Measurements from ENCODE around the gene DPEP2.
"Not testable (repeated sequence)": the region's sequence is repeated elsewhere in the genome, so short reads cannot be mapped to it uniquely, and the experiment has no call there.

The DPEP2 gene, protein sequence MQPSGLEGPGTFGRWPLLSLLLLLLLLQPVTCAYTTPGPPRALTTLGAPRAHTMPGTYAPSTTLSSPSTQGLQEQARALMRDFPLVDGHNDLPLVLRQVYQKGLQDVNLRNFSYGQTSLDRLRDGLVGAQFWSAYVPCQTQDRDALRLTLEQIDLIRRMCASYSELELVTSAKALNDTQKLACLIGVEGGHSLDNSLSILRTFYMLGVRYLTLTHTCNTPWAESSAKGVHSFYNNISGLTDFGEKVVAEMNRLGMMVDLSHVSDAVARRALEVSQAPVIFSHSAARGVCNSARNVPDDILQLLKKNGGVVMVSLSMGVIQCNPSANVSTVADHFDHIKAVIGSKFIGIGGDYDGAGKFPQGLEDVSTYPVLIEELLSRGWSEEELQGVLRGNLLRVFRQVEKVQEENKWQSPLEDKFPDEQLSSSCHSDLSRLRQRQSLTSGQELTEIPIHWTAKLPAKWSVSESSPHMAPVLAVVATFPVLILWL

GRCh38 chr16:67998779-67999688, at the start of gene DPEP2:
Gene DPEP2, minus strand, starts transcription at chr16:67999484. Its CDS starts 6,272 bp downstream, at chr16:67993212.
- H3K4me1 Mint-ChIP-seq (ENCODE audit: low read depth), result peaks cover 53% of the 10 kb centered on the region
- not testable (repeated sequence) for H3K27me3 Mint-ChIP-seq

GRCh38 chr16:68047987-68048386, 48.7 kb upstream of the DPEP2 start:
- peaks cover 56% of the 10 kb centered on the region for H3K36me3 Mint-ChIP-seq (ENCODE audit: low read depth)
- H3K4me1 Mint-ChIP-seq (ENCODE audit: low read depth), result no peaks in the 10 kb centered on the region
- H3K27ac Mint-ChIP-seq, result no peak overlapping the region
- no peaks in the 10 kb centered on the region for H3K9me3 Mint-ChIP-seq
- no peaks in the 10 kb centered on the region for H3K27me3 Mint-ChIP-seq
- H3K4me3 Mint-ChIP-seq, result no peak overlapping the region

More at GRCh38 chr16:67998779-67999688, at the start of gene DPEP2:
- H3K36me3 Mint-ChIP-seq (ENCODE audit: low read depth); H3K9me3 Mint-ChIP-seq: not testable (repeated sequence)
- Mint-ChIP-seq H3K4me3 (peak within 1 kb of the TSS; percentile 75), H3K27ac (peak within 1 kb of the TSS; percentile 86)

- Mint-ChIP-seq H3K36me3 (ENCODE audit: low read depth) (peaks cover 48% of the 10 kb centered on the region), H3K27ac (no peak overlapping the region), H3K4me1 (ENCODE audit: low read depth) (no peaks in the 10 kb centered on the region), H3K4me3 (no peak overlapping the region), H3K9me3 (no peaks in the 10 kb centered on the region), H3K27me3 (no peaks in the 10 kb centered on the region)
Observed at GRCh38 chr16:68046106-68046505, 46.8 kb upstream of the DPEP2 start.

DNA sequence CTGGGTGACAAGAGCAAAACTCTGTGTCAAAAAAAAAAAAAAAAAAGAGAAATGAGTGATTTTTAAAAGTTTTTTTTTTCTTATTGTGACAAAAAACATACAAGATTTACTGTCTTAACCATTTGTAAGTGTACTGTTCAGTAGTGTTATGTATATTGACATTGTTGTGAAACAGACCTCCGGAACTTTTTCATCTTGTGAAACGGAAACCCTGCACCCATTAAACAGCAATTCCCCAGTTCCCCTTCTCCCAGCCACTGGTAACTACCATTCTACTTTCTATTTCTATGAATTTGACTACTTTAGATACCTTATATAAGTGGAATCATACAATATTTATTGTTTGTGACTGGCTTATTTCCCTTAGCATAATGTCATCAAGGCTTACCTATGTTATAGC, 42.5 kb upstream of the DPEP2 start:
- Mint-ChIP-seq H3K36me3 (ENCODE audit: low read depth) (peaks cover 43% of the 10 kb centered on the region), H3K4me3 (no peak overlapping the region), H3K4me1 (ENCODE audit: low read depth) (peaks cover 21% of the 10 kb centered on the region), H3K27ac (no peak overlapping the region), H3K9me3 (no peaks in the 10 kb centered on the region), H3K27me3 (no peaks in the 10 kb centered on the region)

- no peak overlapping the region for H3K4me3 Mint-ChIP-seq
- peaks cover 24% of the 10 kb centered on the region for H3K4me1 Mint-ChIP-seq (ENCODE audit: low read depth)
- H3K36me3 Mint-ChIP-seq (ENCODE audit: low read depth), result peaks cover 37% of the 10 kb centered on the region
- no peaks in the 10 kb centered on the region for H3K27me3 Mint-ChIP-seq
- H3K9me3 Mint-ChIP-seq, result no peaks in the 10 kb centered on the region
- no peak overlapping the region for H3K27ac Mint-ChIP-seq
Observed at GRCh38 chr16:68040506-68041288, 41.4 kb upstream of the DPEP2 start.

DNA sequence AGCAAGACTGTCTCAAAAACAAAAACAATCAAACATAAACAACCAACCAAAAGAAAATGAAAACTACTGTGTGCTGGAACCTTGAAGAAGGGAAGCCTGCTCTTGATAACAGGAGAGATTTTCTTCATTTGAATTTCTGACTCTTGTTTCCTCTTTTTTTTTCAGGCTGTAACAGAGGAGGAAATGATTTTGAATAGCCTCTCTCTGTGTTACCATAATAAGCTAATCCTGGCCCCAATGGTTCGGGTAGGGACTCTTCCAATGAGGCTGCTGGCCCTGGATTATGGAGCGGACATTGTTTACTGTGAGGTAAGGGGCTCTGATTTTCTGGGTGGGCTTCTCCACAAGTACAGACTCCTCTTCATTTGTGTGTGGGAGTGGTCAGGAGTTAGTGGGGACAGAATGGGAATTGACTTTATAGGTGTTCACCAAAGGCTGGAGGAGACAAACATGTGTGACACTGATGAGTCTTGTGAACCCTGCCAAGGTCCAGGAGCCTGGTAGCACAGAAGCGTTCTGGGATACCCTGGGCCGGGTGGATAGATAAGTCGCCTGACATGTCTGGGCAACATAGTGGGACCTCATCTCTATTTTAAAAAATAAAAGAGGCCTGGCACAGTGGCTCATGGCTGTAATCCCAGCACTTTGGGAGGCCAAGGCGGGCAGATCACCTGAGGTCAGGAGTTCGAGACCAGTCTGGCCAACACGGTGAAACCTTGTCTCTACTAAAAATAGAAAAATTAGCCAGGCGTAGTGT, 38.7 kb upstream of the DPEP2 start:
- H3K27me3 Mint-ChIP-seq, result no peaks in the 10 kb centered on the region
- H3K9me3 Mint-ChIP-seq, result no peaks in the 10 kb centered on the region
- H3K4me3 Mint-ChIP-seq, result peak overlapping the region; percentile 7
- peaks cover 28% of the 10 kb centered on the region for H3K36me3 Mint-ChIP-seq (ENCODE audit: low read depth)
- peak overlapping the region; percentile 17 for H3K27ac Mint-ChIP-seq
- H3K4me1 Mint-ChIP-seq (ENCODE audit: low read depth), result peaks cover 24% of the 10 kb centered on the region

GRCh38 chr16:68035227-68035626, 35.9 kb upstream of the DPEP2 start:
- peaks cover 26% of the 10 kb centered on the region for H3K36me3 Mint-ChIP-seq (ENCODE audit: low read depth)
- H3K4me1 Mint-ChIP-seq (ENCODE audit: low read depth), result peaks cover 28% of the 10 kb centered on the region
- H3K27ac Mint-ChIP-seq, result no peak overlapping the region
- no peaks in the 10 kb centered on the region for H3K27me3 Mint-ChIP-seq
- no peak overlapping the region for H3K4me3 Mint-ChIP-seq
- no peaks in the 10 kb centered on the region for H3K9me3 Mint-ChIP-seq

GRCh38 chr16:68033101-68033500, 33.8 kb upstream of the DPEP2 start:
- no peaks in the 10 kb centered on the region for H3K9me3 Mint-ChIP-seq
- H3K27me3 Mint-ChIP-seq, result no peaks in the 10 kb centered on the region
- H3K4me1 Mint-ChIP-seq (ENCODE audit: low read depth), result peaks cover 19% of the 10 kb centered on the region
- H3K4me3 Mint-ChIP-seq, result no peak overlapping the region
- H3K27ac Mint-ChIP-seq, result no peak overlapping the region
- H3K36me3 Mint-ChIP-seq (ENCODE audit: low read depth), result peaks cover 15% of the 10 kb centered on the region

- H3K36me3 Mint-ChIP-seq (ENCODE audit: low read depth), result peaks cover 18% of the 10 kb centered on the region
Observed at GRCh38 chr16:68031951-68032350, 32.7 kb upstream of the DPEP2 start.

DNA sequence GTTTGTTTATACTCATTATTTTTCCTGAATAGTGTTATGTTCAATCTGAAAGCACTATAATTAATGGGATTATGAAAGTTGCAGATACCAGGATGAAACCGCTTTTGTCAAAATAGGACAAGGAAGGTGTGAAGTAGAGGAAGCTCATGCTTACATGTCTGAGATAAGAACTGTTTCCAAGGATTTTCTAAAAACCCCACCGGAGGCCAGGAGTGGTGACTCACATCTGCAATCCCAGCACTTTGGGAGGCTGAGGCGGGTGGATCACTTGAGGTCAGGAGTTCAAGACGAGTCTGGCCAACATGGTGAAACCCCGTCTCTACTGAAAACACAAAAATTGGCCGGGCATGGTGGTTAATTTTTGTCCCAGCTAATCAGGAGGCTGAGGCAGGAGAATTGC, 30.8 kb upstream of the DPEP2 start:
- peaks cover 14% of the 10 kb centered on the region for H3K4me1 Mint-ChIP-seq (ENCODE audit: low read depth)
- H3K36me3 Mint-ChIP-seq (ENCODE audit: low read depth), result peaks cover 35% of the 10 kb centered on the region
- not testable (repeated sequence) for H3K4me3 Mint-ChIP-seq, H3K27me3 Mint-ChIP-seq, H3K27ac Mint-ChIP-seq, H3K9me3 Mint-ChIP-seq

More at GRCh38 chr16:68031951-68032350, 32.7 kb upstream of the DPEP2 start:
- H3K4me3 Mint-ChIP-seq, result no peak overlapping the region
- peak overlapping the region; percentile 77 for H3K27ac Mint-ChIP-seq
- no peaks in the 10 kb centered on the region for H3K27me3 Mint-ChIP-seq
- H3K4me1 Mint-ChIP-seq (ENCODE audit: low read depth), result peaks cover 12% of the 10 kb centered on the region
- no peaks in the 10 kb centered on the region for H3K9me3 Mint-ChIP-seq

DNA sequence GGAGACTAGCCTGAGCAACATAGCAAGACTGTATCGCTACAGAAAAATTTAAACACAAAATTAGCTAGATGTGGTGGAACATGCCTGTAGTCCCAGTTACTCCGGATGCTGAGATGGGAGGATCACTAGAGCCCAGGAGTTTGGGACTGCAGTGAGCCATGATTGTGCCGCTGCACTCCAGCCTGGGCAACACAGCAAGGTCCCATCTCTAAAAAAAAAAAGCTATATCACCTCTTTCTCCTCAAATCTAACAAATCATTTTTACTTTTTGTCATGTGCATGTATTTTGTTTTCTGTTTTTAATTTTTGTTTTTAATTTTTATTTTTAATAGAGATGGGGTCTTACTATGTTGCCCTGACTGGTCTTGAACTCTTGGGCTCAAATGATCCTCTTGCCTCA, 29.7 kb upstream of the DPEP2 start:
- H3K27me3 Mint-ChIP-seq, result no peaks in the 10 kb centered on the region
- H3K9me3 Mint-ChIP-seq, result no peaks in the 10 kb centered on the region
- peaks cover 22% of the 10 kb centered on the region for H3K4me1 Mint-ChIP-seq (ENCODE audit: low read depth)
- no peak overlapping the region for H3K4me3 Mint-ChIP-seq
- peaks cover 36% of the 10 kb centered on the region for H3K36me3 Mint-ChIP-seq (ENCODE audit: low read depth)
- H3K27ac Mint-ChIP-seq, result no peak overlapping the region

- peaks cover 46% of the 10 kb centered on the region for H3K36me3 Mint-ChIP-seq (ENCODE audit: low read depth)
- H3K9me3 Mint-ChIP-seq, result no peaks in the 10 kb centered on the region
- peaks cover 40% of the 10 kb centered on the region for H3K4me1 Mint-ChIP-seq (ENCODE audit: low read depth)
- H3K27ac Mint-ChIP-seq, result peak within 1 kb of the TSS; percentile 100
- peaks cover 3% of the 10 kb centered on the region for H3K27me3 Mint-ChIP-seq
- peak within 1 kb of the TSS; percentile 99 for H3K4me3 Mint-ChIP-seq
Observed at GRCh38 chr16:68022728-68023537, 23.6 kb upstream of the DPEP2 start, which contains the start of the genes DDX28 and DUS2. Gene DDX28, minus strand, starts transcription at chr16:68023232. Its CDS starts 30 bp downstream, at chr16:68023202. Gene DUS2, plus strand, starts transcription at chr16:68023284. Its CDS starts 14,740 bp downstream, at chr16:68038024.

DNA sequence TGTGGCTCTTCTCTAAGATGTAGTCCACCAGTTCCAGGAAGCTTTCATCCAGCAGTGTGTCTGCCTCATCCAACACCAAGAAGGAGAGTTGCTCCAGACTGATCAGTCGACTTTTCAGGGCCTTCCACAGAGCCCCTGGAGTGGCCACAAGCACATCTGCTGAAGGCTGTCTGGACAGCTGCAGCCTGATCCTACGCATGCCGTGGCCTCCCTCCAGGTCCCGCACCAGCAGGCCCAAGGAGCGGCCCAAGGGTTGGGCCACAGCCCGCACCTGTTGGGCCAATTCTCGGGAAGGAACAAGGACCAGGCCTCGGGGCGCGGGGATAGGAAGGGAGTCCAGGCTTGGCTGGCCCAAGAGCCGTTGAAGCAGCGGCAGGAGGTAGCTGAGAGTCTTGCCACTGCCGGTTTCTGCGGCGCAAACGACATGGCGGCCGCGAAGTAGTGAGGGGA, 23.0 kb upstream of the DPEP2 start:
- H3K27ac Mint-ChIP-seq, result peak overlapping the region; percentile 100
- H3K4me1 Mint-ChIP-seq (ENCODE audit: low read depth), result peaks cover 40% of the 10 kb centered on the region
- no peaks in the 10 kb centered on the region for H3K9me3 Mint-ChIP-seq
- H3K27me3 Mint-ChIP-seq, result peaks cover 3% of the 10 kb centered on the region
- peak overlapping the region; percentile 99 for H3K4me3 Mint-ChIP-seq
- peaks cover 40% of the 10 kb centered on the region for H3K36me3 Mint-ChIP-seq (ENCODE audit: low read depth)
